ENCODE data around the gene OR2M2. TPM values are rescaled to one million over a fixed set of nuclear protein-coding genes. Genes with fewer than 3 reads are reported as not detected.

Gene OR2M2, protein sequence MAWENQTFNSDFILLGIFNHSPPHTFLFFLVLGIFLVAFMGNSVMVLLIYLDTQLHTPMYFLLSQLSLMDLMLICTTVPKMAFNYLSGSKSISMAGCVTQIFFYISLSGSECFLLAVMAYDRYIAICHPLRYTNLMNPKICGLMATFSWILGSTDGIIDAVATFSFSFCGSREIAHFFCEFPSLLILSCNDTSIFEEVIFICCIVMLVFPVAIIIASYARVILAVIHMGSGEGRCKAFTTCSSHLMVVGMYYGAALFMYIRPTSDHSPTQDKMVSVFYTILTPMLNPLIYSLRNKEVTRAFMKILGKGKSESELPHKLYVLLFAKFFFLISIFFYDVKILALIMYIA
- not detected for total RNA-seq

DNA sequence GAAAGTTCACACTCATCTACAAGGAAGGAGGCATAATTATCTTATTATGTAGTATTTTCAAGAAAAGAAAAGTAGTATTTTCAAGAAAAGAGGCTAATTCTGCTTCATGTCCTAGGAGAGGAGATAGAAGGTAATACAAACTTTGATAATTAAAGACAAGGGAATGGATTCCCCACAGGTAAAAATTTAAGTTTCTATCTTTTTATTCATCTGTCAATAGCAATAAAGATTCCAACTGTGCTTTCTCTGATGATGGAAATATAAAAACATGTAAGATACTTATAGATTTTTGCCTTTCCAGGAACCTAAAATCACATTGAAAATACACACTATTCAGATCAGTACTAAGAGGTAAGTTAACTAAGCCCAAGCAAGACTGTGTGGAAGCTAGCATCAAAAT lies at the start of gene OR2M2:
OR2M2 (plus strand) TSS at position 301 of the 400 bp plus-strand sequence. CDS start 5,165 bp downstream, outside the sequence.
- H3K9me3 ChIP-seq = no peaks in the 10 kb centered on the region
- TF ChIP-seq, protein P1, sequence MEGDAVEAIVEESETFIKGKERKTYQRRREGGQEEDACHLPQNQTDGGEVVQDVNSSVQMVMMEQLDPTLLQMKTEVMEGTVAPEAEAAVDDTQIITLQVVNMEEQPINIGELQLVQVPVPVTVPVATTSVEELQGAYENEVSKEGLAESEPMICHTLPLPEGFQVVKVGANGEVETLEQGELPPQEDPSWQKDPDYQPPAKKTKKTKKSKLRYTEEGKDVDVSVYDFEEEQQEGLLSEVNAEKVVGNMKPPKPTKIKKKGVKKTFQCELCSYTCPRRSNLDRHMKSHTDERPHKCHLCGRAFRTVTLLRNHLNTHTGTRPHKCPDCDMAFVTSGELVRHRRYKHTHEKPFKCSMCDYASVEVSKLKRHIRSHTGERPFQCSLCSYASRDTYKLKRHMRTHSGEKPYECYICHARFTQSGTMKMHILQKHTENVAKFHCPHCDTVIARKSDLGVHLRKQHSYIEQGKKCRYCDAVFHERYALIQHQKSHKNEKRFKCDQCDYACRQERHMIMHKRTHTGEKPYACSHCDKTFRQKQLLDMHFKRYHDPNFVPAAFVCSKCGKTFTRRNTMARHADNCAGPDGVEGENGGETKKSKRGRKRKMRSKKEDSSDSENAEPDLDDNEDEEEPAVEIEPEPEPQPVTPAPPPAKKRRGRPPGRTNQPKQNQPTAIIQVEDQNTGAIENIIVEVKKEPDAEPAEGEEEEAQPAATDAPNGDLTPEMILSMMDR (IDR thresholded peaks at IDR 0.05) = no peak
- H3K36me3 ChIP-seq = no peaks in the 10 kb centered on the region
- no peaks in the 10 kb centered on the region for H3K4me1 ChIP-seq (ENCODE audit: control insufficient read depth in 1 of 2, low read depth in 2 of 2)
- ATAC-seq (ENCODE audit: insufficient number of reproducible peaks, low FRiP score, low read depth) (no peak), DNase-seq (ENCODE audit: low spot score) (no peak)
- no peak within 1 kb of the TSS for H3K4me3 ChIP-seq
- H3K27ac ChIP-seq = no peak within 1 kb of the TSS
- H3K27me3 ChIP-seq (replicated peaks; ENCODE audit: insufficient read depth) = no peaks in the 10 kb centered on the region

DNA sequence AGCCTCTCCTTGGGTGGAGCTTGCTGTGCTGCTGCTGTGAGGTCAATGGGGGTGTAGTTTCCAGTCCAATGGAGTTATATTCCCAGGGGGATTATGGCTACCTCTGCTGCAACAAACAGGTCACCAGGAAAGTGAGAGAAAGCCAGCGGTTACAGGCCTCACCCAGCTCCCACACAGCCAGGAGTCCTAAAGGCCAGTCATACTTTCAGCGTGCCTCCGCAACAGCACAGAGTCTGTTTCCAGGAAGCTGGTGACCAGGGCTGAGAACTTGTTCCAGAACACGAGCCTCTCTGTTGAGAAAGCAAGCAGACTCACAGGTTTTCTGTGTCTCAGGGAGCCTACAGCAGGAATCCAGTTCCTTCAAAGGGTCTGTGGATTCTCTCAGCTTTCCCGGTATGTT lies 47.0 kb upstream of the OR2M2 start:
- ATAC-seq (ENCODE audit: insufficient number of reproducible peaks, low FRiP score, low read depth) = no peak
- TF ChIP-seq, protein P1 (IDR thresholded peaks at IDR 0.05) = no peak

DNA sequence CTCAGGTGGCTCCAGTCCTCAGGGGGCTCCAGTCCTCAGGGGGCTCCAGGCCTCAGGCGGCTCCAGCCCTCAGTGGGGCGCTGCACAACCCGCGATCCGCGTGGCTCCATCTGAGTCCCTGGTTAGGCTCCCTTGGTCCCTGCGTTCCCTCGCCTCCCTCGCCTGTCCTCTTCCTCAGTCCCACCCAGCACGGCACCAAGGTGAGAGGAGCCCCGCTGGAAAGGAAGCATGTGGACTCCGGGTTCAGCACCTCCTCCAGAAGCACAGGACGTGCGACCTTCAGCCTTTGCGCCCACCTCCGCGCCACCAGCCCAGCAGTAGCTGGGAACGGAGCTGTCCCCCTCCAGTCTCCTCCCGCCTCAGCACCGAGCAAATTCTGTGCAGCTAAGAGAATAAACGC lies 37.8 kb upstream of the OR2M2 start:
- TF ChIP-seq, protein P1 (IDR thresholded peaks at IDR 0.05) = no peak
- no peaks in the 10 kb centered on the region for H3K4me1 ChIP-seq (ENCODE audit: control insufficient read depth in 1 of 2, low read depth in 2 of 2)
- ATAC-seq (ENCODE audit: insufficient number of reproducible peaks, low FRiP score, low read depth) = no peak
- H3K36me3 ChIP-seq = no peaks in the 10 kb centered on the region
- H3K27me3 ChIP-seq (replicated peaks; ENCODE audit: insufficient read depth) = no peaks in the 10 kb centered on the region
- DNase-seq (ENCODE audit: low spot score) = no peak
- no peaks in the 10 kb centered on the region for H3K9me3 ChIP-seq
- no peak overlapping the region for H3K4me3 ChIP-seq
- no peak overlapping the region for H3K27ac ChIP-seq

More for the DNA sequence above, 47.0 kb upstream of the OR2M2 start:
- Histone ChIP-seq H3K27ac (no peak overlapping the region), H3K9me3 (no peaks in the 10 kb centered on the region), H3K27me3 (replicated peaks; ENCODE audit: insufficient read depth) (no peaks in the 10 kb centered on the region), H3K36me3 (no peaks in the 10 kb centered on the region), H3K4me3 (no peak overlapping the region), H3K4me1 (ENCODE audit: control insufficient read depth in 1 of 2, low read depth in 2 of 2) (no peaks in the 10 kb centered on the region)
- DNase-seq (ENCODE audit: low spot score) = no peak

DNA sequence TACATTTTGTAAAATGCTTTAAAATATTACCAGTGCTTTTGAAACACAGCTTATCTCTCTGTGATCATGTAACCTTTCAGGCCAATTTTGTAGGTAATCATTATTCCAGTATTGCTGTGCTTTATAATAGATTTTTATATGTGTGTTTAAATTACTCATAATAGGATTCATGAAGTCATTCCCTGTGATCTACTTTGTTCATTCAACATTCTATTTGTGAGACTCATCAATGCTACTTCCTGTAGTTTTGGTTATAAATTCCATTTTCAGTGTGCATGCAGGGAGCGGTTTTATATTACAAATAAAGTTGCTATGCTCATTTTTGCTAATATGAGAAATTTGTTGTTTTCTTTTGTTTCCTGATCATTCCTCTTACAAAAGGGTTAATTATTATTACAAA lies 33.8 kb upstream of the OR2M2 start:
- H3K27ac ChIP-seq = no peak overlapping the region
- no peaks in the 10 kb centered on the region for H3K9me3 ChIP-seq
- ATAC-seq (ENCODE audit: insufficient number of reproducible peaks, low FRiP score, low read depth) (no peak), DNase-seq (ENCODE audit: low spot score) (no peak)
- TF ChIP-seq, protein P1 (IDR thresholded peaks at IDR 0.05) = no peak
- no peaks in the 10 kb centered on the region for H3K4me1 ChIP-seq (ENCODE audit: control insufficient read depth in 1 of 2, low read depth in 2 of 2)
- no peaks in the 10 kb centered on the region for H3K36me3 ChIP-seq
- no peak overlapping the region for H3K4me3 ChIP-seq
- no peaks in the 10 kb centered on the region for H3K27me3 ChIP-seq (replicated peaks; ENCODE audit: insufficient read depth)

DNA sequence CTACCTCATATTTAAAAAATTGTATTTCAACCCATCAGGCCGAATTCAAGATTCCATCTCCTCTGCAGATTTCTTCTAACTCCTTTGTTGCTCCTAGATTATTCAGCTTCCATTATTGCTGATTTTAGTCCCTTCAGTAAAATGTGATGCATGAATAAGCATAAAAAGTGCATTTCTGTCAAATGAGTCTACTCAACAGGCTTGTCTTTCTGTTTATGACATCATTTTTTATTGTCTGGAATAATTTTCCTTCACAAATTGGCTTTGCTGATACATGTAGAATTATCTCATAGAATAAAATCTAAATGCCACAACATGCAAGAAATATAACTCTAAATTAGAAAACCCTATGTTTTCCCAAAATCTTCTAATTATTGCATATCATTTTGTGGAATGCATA lies 31.3 kb upstream of the OR2M2 start:
- no peak overlapping the region for H3K4me3 ChIP-seq
- no peak overlapping the region for H3K27ac ChIP-seq
- no peaks in the 10 kb centered on the region for H3K27me3 ChIP-seq (replicated peaks; ENCODE audit: insufficient read depth)
- TF ChIP-seq, protein P1 (IDR thresholded peaks at IDR 0.05) = no peak
- no peaks in the 10 kb centered on the region for H3K4me1 ChIP-seq (ENCODE audit: control insufficient read depth in 1 of 2, low read depth in 2 of 2)
- DNase-seq (ENCODE audit: low spot score) (no peak), ATAC-seq (ENCODE audit: insufficient number of reproducible peaks, low FRiP score, low read depth) (no peak)
- no peaks in the 10 kb centered on the region for H3K36me3 ChIP-seq
- no peaks in the 10 kb centered on the region for H3K9me3 ChIP-seq
